ENCODE data around the gene RINL. TPM values are rescaled to one million over a fixed set of nuclear protein-coding genes. Genes with fewer than 3 reads are reported as not detected.
A peak's percentile ranks its signal among the peaks of the same experiment; 100 is the strongest.
"Not testable (repeated sequence)": the region's sequence is repeated elsewhere in the genome, so short reads cannot be mapped to it uniquely, and the experiment has no call there.

RINL gene
- total RNA-seq, 1 donor from 2014 or later = 2.6 TPM

DNA sequence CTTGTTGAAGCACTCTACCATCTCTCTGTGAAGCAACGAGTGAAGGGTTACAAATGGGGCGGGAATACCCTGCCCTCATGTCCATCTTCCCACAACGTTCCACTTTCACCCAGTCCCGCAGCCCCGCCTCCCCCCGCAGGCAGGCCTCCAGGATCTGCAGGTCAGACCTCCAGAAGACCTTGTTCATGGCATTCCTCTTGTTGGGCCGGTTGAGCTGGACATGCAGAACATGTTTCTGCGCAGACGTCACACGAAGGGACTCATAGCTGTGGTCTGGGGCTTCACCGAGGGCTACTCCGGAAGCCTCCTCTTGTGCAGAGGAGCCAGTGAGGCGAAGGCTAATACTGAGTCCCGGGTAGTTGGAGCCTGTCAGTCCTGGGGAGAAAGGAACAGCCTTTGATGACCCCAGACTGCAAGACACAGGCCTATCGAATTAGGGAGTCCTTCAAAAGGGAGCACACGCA, 46.9 kb downstream of the RINL start:
- DNase-seq (ENCODE audit: low spot score, unreplicated experiment) = no peak
- Mint-ChIP-seq H3K36me3 (ENCODE audit: insufficient read depth) (peaks cover 17% of the 10 kb centered on the region), H3K9me3 (ENCODE audit: low read depth) (no peaks in the 10 kb centered on the region)

GRCh38 chr19:38830039-38830733, 47.9 kb downstream of the RINL start:
- Mint-ChIP-seq H3K27me3 (no peaks in the 10 kb centered on the region), H3K4me1 (ENCODE audit: low read depth) (peaks cover 13% of the 10 kb centered on the region), H3K9me3 (ENCODE audit: low read depth) (no peaks in the 10 kb centered on the region), H3K4me3 (ENCODE audit: low read depth) (peak overlapping the region; percentile 72), H3K36me3 (ENCODE audit: insufficient read depth) (peaks cover 15% of the 10 kb centered on the region), H3K27ac (peak overlapping the region; percentile 95)
- no peak for DNase-seq (ENCODE audit: low spot score, unreplicated experiment)
- TF ChIP-seq CTCF (IDR thresholded peaks at IDR 0.05; ENCODE audit: unreplicated experiment) = no peak

More for the DNA sequence above, 46.9 kb downstream of the RINL start:
- TF ChIP-seq CTCF (IDR thresholded peaks at IDR 0.05; ENCODE audit: unreplicated experiment) = no peak
- peak overlapping the region; percentile 95 for H3K27ac Mint-ChIP-seq
- H3K4me1 Mint-ChIP-seq (ENCODE audit: low read depth) = peaks cover 13% of the 10 kb centered on the region
- H3K4me3 Mint-ChIP-seq (ENCODE audit: low read depth) = peak overlapping the region; percentile 72
- H3K27me3 Mint-ChIP-seq = no peaks in the 10 kb centered on the region

- not testable (repeated sequence) for H3K27ac Mint-ChIP-seq; H3K27me3 Mint-ChIP-seq; H3K4me3 Mint-ChIP-seq (ENCODE audit: low read depth); H3K9me3 Mint-ChIP-seq (ENCODE audit: low read depth); DNase-seq (ENCODE audit: low spot score, unreplicated experiment)
- Mint-ChIP-seq H3K4me1 (ENCODE audit: low read depth) (peaks cover 13% of the 10 kb centered on the region), H3K36me3 (ENCODE audit: insufficient read depth) (peaks cover 12% of the 10 kb centered on the region)
Measured at GRCh38 chr19:38829203-38829602, 48.9 kb downstream of the RINL start.

- TF ChIP-seq CTCF (IDR thresholded peaks at IDR 0.05; ENCODE audit: unreplicated experiment) = no peak
- no peak overlapping the region for H3K4me3 Mint-ChIP-seq (ENCODE audit: low read depth)
- no peaks in the 10 kb centered on the region for H3K9me3 Mint-ChIP-seq (ENCODE audit: low read depth)
- H3K36me3 Mint-ChIP-seq (ENCODE audit: insufficient read depth) = peaks cover 30% of the 10 kb centered on the region
- H3K4me1 Mint-ChIP-seq (ENCODE audit: low read depth) = peaks cover 12% of the 10 kb centered on the region
- DNase-seq (ENCODE audit: low spot score, unreplicated experiment) = no peak
- no peaks in the 10 kb centered on the region for H3K27me3 Mint-ChIP-seq
- H3K27ac Mint-ChIP-seq = no peak overlapping the region
Measured at GRCh38 chr19:38826856-38827551, 51.1 kb downstream of the RINL start.

- not testable (repeated sequence) for DNase-seq (ENCODE audit: low spot score, unreplicated experiment); H3K27ac Mint-ChIP-seq; H3K27me3 Mint-ChIP-seq; H3K4me3 Mint-ChIP-seq (ENCODE audit: low read depth); H3K9me3 Mint-ChIP-seq (ENCODE audit: low read depth); H3K4me1 Mint-ChIP-seq (ENCODE audit: low read depth)
- peaks cover 30% of the 10 kb centered on the region for H3K36me3 Mint-ChIP-seq (ENCODE audit: insufficient read depth)
Measured at GRCh38 chr19:38825936-38826335, 52.1 kb downstream of the RINL start.

- not testable (repeated sequence) for H3K4me3 Mint-ChIP-seq (ENCODE audit: low read depth); H3K9me3 Mint-ChIP-seq (ENCODE audit: low read depth)
Measured at GRCh38 chr19:38821230-38821825, 56.7 kb downstream of the RINL start.

More at GRCh38 chr19:38821230-38821825, 56.7 kb downstream of the RINL start:
- H3K4me1 Mint-ChIP-seq (ENCODE audit: low read depth) = peaks cover 20% of the 10 kb centered on the region
- peaks cover 33% of the 10 kb centered on the region for H3K36me3 Mint-ChIP-seq (ENCODE audit: insufficient read depth)
- H3K27me3 Mint-ChIP-seq; DNase-seq (ENCODE audit: low spot score, unreplicated experiment); H3K27ac Mint-ChIP-seq: not testable (repeated sequence)
